Measurements from ENCODE around the gene PKD2.

DNA sequence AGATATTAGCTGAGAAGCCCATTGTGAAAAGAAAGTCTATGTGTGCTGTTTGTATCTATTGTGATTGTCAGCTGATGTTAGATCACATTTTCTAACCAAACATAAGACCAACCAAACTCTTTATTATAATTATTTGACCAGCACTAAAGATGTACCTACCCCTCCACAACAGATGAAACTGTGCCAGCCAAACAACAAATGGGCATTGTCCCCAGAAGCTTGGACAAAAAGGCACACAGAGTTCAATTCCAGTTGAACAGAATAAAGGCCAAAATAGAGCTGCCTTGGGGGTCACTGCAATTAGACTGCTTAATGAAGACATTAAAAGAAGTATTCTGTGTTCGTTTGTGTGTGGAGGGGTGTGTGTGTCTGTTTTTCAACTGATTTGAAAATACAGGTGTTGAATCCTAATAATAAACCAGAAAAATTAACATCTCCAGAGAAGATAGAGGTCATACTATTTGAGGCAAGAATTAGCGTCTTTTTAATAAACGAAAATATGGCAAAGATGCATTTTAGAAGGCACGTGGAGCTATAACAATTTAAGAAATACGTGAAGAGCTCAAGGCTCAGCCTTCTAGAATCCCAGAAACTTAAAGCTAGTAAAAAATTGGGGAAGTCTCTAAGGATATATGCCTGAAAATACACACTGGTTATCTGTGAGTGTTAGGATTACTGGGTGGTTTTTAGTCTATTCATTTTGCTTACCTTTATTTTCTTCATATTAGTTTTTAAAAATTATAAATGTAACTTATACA lies 29.7 kb upstream of the PKD2 start:
- TF ChIP-seq, protein P1, sequence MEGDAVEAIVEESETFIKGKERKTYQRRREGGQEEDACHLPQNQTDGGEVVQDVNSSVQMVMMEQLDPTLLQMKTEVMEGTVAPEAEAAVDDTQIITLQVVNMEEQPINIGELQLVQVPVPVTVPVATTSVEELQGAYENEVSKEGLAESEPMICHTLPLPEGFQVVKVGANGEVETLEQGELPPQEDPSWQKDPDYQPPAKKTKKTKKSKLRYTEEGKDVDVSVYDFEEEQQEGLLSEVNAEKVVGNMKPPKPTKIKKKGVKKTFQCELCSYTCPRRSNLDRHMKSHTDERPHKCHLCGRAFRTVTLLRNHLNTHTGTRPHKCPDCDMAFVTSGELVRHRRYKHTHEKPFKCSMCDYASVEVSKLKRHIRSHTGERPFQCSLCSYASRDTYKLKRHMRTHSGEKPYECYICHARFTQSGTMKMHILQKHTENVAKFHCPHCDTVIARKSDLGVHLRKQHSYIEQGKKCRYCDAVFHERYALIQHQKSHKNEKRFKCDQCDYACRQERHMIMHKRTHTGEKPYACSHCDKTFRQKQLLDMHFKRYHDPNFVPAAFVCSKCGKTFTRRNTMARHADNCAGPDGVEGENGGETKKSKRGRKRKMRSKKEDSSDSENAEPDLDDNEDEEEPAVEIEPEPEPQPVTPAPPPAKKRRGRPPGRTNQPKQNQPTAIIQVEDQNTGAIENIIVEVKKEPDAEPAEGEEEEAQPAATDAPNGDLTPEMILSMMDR (conservative IDR thresholded peaks at IDR 0.05; ENCODE audit: low read depth, low read length) = no peak
- TF ChIP-seq POLR2A (IDR thresholded peaks at IDR 0.05; ENCODE audit: low read depth, low read length) (no peak), NFE2L2 (IDR thresholded peaks at IDR 0.05; ENCODE audit: low read depth, low read length) (no peak), BHLHE40 (IDR thresholded peaks at IDR 0.05; ENCODE audit: low read depth, low read length) (no peak), RAD21 (IDR thresholded peaks at IDR 0.05; ENCODE audit: low read length) (no peak), MXI1 (IDR thresholded peaks at IDR 0.05; ENCODE audit: borderline replicate concordance, low read depth, low read length) (no peak), CEBPB (IDR thresholded peaks at IDR 0.05; ENCODE audit: low read depth, low read length) (no peak), MAZ (IDR thresholded peaks at IDR 0.05; ENCODE audit: borderline replicate concordance, low read depth, low read length) (no peak), FOS (IDR thresholded peaks at IDR 0.05; ENCODE audit: low read depth, low read length) (no peak), MAFK (IDR thresholded peaks at IDR 0.05; ENCODE audit: low read depth, low read length) (no peak)
- TF ChIP-seq, protein P2, sequence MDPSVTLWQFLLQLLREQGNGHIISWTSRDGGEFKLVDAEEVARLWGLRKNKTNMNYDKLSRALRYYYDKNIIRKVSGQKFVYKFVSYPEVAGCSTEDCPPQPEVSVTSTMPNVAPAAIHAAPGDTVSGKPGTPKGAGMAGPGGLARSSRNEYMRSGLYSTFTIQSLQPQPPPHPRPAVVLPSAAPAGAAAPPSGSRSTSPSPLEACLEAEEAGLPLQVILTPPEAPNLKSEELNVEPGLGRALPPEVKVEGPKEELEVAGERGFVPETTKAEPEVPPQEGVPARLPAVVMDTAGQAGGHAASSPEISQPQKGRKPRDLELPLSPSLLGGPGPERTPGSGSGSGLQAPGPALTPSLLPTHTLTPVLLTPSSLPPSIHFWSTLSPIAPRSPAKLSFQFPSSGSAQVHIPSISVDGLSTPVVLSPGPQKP (IDR thresholded peaks at IDR 0.05; ENCODE audit: borderline replicate concordance, low read depth, low read length) = no peak

Data from IMR-90 (cell line).